H1 (cell line): ENCODE data around the gene CSF3R. TPM values are rescaled to one million over a fixed set of nuclear protein-coding genes. Genes with fewer than 3 reads are reported as not detected.
A peak's percentile ranks its signal among the peaks of the same experiment; 100 is the strongest.

ENCODE experiments used
- CTCF ChIA-PET: fragments of 300-600 bp; sonication (Branson Sonifier 250); formaldehyde crosslinking; loops from one replicate; lab custom pipeline; 2021; ENCODE audit not compliant: partially characterized antibody; lab: Charles Lee
- POLR2A ChIA-PET: fragments of 300-600 bp; sonication (Branson Sonifier 250); formaldehyde crosslinking; loops from one replicate; lab custom pipeline; 2021; ENCODE audit warnings: inconsistent platforms; ENCODE audit not compliant: partially characterized antibody; lab: Charles Lee
- DNase-seq, 2 experiments: peaks; one replicate each; pipeline versions ENCODE4 v3.0.0 to v3.0.0-alpha.2; 2010 to 2022; ENCODE audit warnings: low spot score in 2 of 2, low read depth in 1 of 2, mixed read lengths in 1 of 2
- FAIRE-seq: peaks from 2 replicates; lab custom pipeline; 2011; peaks lifted over from hg19 to GRCh38; lab: Jason Lieb, UNC
- H2AFZ ChIP-seq: 2 replicates; pipeline ENCODE4 v1.8.1; 2012; ENCODE audit warnings: low read length, inconsistent platforms
- H2AK5ac ChIP-seq: 2 replicates; pipeline ENCODE4 v1.6.1; 2013; ENCODE audit warnings: low read depth, low read length
- H2BK120ac ChIP-seq: replicated peaks from 2 replicates; pipeline ENCODE3; 2013; ENCODE audit warnings: low read depth, low read length, inconsistent platforms
- H2BK12ac ChIP-seq: 2 replicates; pipeline ENCODE4 v1.6.1; 2013; ENCODE audit warnings: low read depth, low read length
- H2BK15ac ChIP-seq: 2 replicates; pipeline ENCODE4 v1.6.1; 2013; ENCODE audit warnings: low read length
- H2BK20ac ChIP-seq: 2 replicates; pipeline ENCODE4 v1.6.1; 2013; ENCODE audit warnings: low read length
- H2BK5ac ChIP-seq: 2 replicates; pipeline ENCODE4 v1.6.1; 2013; ENCODE audit warnings: low read depth, low read length
- H3K14ac ChIP-seq: 2 replicates; pipeline ENCODE4 v1.6.1; 2013; ENCODE audit warnings: inconsistent platforms; ENCODE audit not compliant: insufficient read length
- H3K18ac ChIP-seq: 2 replicates; pipeline ENCODE4 v1.6.1; 2013; ENCODE audit warnings: low read length; ENCODE audit errors: extremely low read depth
- H3K23ac ChIP-seq: 2 replicates; pipeline ENCODE4 v1.6.1; 2013; ENCODE audit warnings: inconsistent platforms; ENCODE audit not compliant: insufficient read length
- H3K23me2 ChIP-seq: 2 replicates; pipeline ENCODE4 v1.6.1; 2013; ENCODE audit warnings: low read depth, low read length
- H3K27ac ChIP-seq: 2 replicates; pipeline ENCODE4 v1.6.1; 2011; ENCODE audit warnings: low read depth, low read length, inconsistent platforms
- H3K27me3 ChIP-seq, 4 experiments: replicated peaks in 1 of 4; 1 replicate in 1 of 4; 2 replicates in 3 of 4; pipeline versions ENCODE4 v1.6.1 to v1.8.1; 2011 to 2013; ENCODE audit warnings: low read length in 3 of 4, mild to moderate bottlenecking in 3 of 4, inconsistent platforms in 2 of 4, mixed read lengths in 2 of 4, moderate library complexity in 1 of 4; ENCODE audit not compliant: control insufficient read depth in 3 of 4, insufficient read depth in 3 of 4; ENCODE audit errors: extremely low read depth in 1 of 4
- H3K36me3 ChIP-seq, 4 experiments: 2 replicates each; pipeline versions ENCODE4 v1.6.1 to v1.8.1; 2011 to 2013; ENCODE audit warnings: mild to moderate bottlenecking in 4 of 4, low read length in 3 of 4, moderate library complexity in 2 of 4, control low read depth in 1 of 4, inconsistent platforms in 1 of 4; ENCODE audit not compliant: insufficient read depth in 4 of 4, control insufficient read depth in 2 of 4
- H3K4ac ChIP-seq: replicated peaks from 2 replicates; pipeline ENCODE3; 2013; ENCODE audit warnings: low read length, low read depth, mixed read lengths, inconsistent platforms; ENCODE audit not compliant: insufficient read length
- H3K4me1 ChIP-seq, 4 experiments: replicated peaks in 1 of 4; 1 replicate in 1 of 4; 2 replicates in 3 of 4; pipeline versions ENCODE4 v1.6.1 to v1.8.1; 2011 to 2013; ENCODE audit warnings: low read length in 3 of 4, inconsistent platforms in 2 of 4, mixed read lengths in 1 of 4; ENCODE audit not compliant: insufficient read depth in 4 of 4, control insufficient read depth in 3 of 4
- H3K4me2 ChIP-seq, 2 experiments: 2 replicates each; pipeline versions ENCODE4 v1.6.1 to v1.8.1; 2011 to 2013; ENCODE audit warnings: low read depth in 2 of 2, low read length in 2 of 2, control low read depth in 1 of 2, inconsistent platforms in 1 of 2, mild to moderate bottlenecking in 1 of 2; ENCODE audit not compliant: insufficient read depth in 1 of 2
- H3K4me3 ChIP-seq, 4 experiments: fragments of 200-600, 300-600 bp in 1 of 4; sonication (generic), shearing (Covaris generic), sonication (Bioruptor Twin) in 1 of 4; 2 replicates each; pipeline versions ENCODE4 v1.5.1 to v1.8.1; 2011 to 2016; ENCODE audit warnings: low read length in 4 of 4, low read depth in 3 of 4, control low read depth in 2 of 4, inconsistent platforms in 2 of 4, mild to moderate bottlenecking in 2 of 4, mixed read lengths in 1 of 4, moderate library complexity in 1 of 4; ENCODE audit not compliant: insufficient read depth in 2 of 4; ENCODE audit errors: extremely low read depth in 1 of 4
- H3K56ac ChIP-seq: replicated peaks from 2 replicates; pipeline ENCODE3; 2013; ENCODE audit warnings: low read depth, mild to moderate bottlenecking, mixed read lengths, low read length, inconsistent platforms; ENCODE audit not compliant: insufficient read length
- H3K79me1 ChIP-seq: 2 replicates; pipeline ENCODE4 v1.6.1; 2013; ENCODE audit warnings: low read depth, low read length, control low read depth
- H3K79me2 ChIP-seq, 2 experiments: 2 replicates each; pipeline versions ENCODE4 v1.6.1 to v1.8.1; 2012 to 2013; ENCODE audit warnings: low read length in 2 of 2, mild to moderate bottlenecking in 2 of 2, inconsistent platforms in 1 of 2; ENCODE audit not compliant: insufficient read depth in 2 of 2, control insufficient read depth in 1 of 2
- H3K9ac ChIP-seq, 4 experiments: replicated peaks in 1 of 4; 1 replicate in 1 of 4; 2 replicates in 3 of 4; pipeline versions ENCODE4 v1.6.1 to v1.8.1; 2011 to 2013; ENCODE audit warnings: low read depth in 3 of 4, low read length in 3 of 4, control low read depth in 2 of 4, mild to moderate bottlenecking in 2 of 4, moderate library complexity in 2 of 4, inconsistent platforms in 1 of 4; ENCODE audit errors: extremely low read depth in 1 of 4
- H3K9me3 ChIP-seq, 2 experiments: 2 replicates each; pipeline versions ENCODE4 v1.6.1 to v1.8.1; 2012 to 2013; ENCODE audit warnings: mild to moderate bottlenecking in 2 of 2, moderate library complexity in 2 of 2, control low read depth in 1 of 2, inconsistent platforms in 1 of 2, low read depth in 1 of 2, low read length in 1 of 2, mixed read lengths in 1 of 2; ENCODE audit not compliant: insufficient read depth in 2 of 2
- H4K20me1 ChIP-seq, 2 experiments: replicated peaks in 1 of 2; 2 replicates each; pipeline versions ENCODE3 to v1.8.1; 2011 to 2013; ENCODE audit warnings: inconsistent platforms in 2 of 2, low read length in 2 of 2, mild to moderate bottlenecking in 1 of 2; ENCODE audit not compliant: insufficient read depth in 2 of 2, control insufficient read depth in 1 of 2
- H4K5ac ChIP-seq: 2 replicates; pipeline ENCODE4 v1.6.1; 2013; ENCODE audit warnings: low read length, low read depth, mixed read lengths, inconsistent platforms; ENCODE audit not compliant: insufficient read length
- H4K8ac ChIP-seq: 2 replicates; pipeline ENCODE4 v1.8.0; 2013; ENCODE audit warnings: mild to moderate bottlenecking, moderate library complexity, low read length, inconsistent platforms; ENCODE audit not compliant: insufficient read depth; ENCODE audit errors: extremely low read depth
- H4K91ac ChIP-seq: replicated peaks from 2 replicates; pipeline ENCODE3; 2013; ENCODE audit warnings: low read length, mixed read lengths, inconsistent platforms; ENCODE audit not compliant: insufficient read length
- CEBPB ChIP-seq: IDR thresholded peaks from 2 replicates; pipeline ENCODE4 v1.6.1; 2012; ENCODE audit warnings: low read depth, low read length
- EP300 ChIP-seq, 2 experiments: IDR thresholded peaks; 1 replicate in 1 of 2; 2 replicates in 1 of 2; pipeline ENCODE4 v1.6.1; 2011 to 2012; ENCODE audit warnings: low read depth in 2 of 2, low read length in 2 of 2, mild to moderate bottlenecking in 2 of 2, borderline replicate concordance in 1 of 2, inconsistent platforms in 1 of 2, moderate library complexity in 1 of 2
- GTF2F1 ChIP-seq: IDR thresholded peaks from 2 replicates; pipeline ENCODE4 v1.6.1; 2012; ENCODE audit warnings: low read depth, low read length, improper control_type of control experiment, borderline replicate concordance
- HDAC6 ChIP-seq: IDR thresholded peaks from one replicate; pipeline ENCODE4 v1.7.1; 2012; ENCODE audit warnings: low read depth, mild to moderate bottlenecking, inconsistent platforms, low read length, moderate library complexity
- JUN ChIP-seq: IDR thresholded peaks from 2 replicates; pipeline ENCODE4 v1.6.1; 2011; ENCODE audit warnings: low read depth, mild to moderate bottlenecking, improper control_type of control experiment, low read length
- NANOG ChIP-seq: IDR thresholded peaks from 2 replicates; pipeline ENCODE4 v1.6.1; 2011; ENCODE audit warnings: low read length, low read depth, mild to moderate bottlenecking, inconsistent platforms; ENCODE audit not compliant: insufficient read depth, poor library complexity, severe bottlenecking
- PHF8 ChIP-seq: fragments of 200-600 bp; sonication (generic); conservative IDR thresholded peaks from 2 replicates; pipeline ENCODE4 v1.7.1; 2012; ENCODE audit warnings: low read depth, mild to moderate bottlenecking, inconsistent platforms, low read length, moderate library complexity
- RNF2 ChIP-seq: fragments of 200-900, 300-1000 bp; sonication (generic); IDR thresholded peaks from 2 replicates; pipeline ENCODE4 v1.7.1; 2016; ENCODE audit warnings: borderline replicate concordance, low read depth, mild to moderate bottlenecking, antibody characterized with exemption, low read length; ENCODE audit not compliant: poor library complexity, severe bottlenecking; ENCODE audit errors: missing control alignments
- SUZ12 ChIP-seq: fragments of 200-600 bp; sonication (generic); IDR thresholded peaks from 2 replicates; pipeline ENCODE4 v1.6.1; 2012; ENCODE audit warnings: mild to moderate bottlenecking, inconsistent platforms, low read length, moderate library complexity, mixed read lengths
- YY1 ChIP-seq: IDR thresholded peaks from 2 replicates; pipeline ENCODE4 v1.6.1; 2011; ENCODE audit warnings: low read depth, mild to moderate bottlenecking, low read length
- WGBS, 2 experiments: shearing (Covaris generic) in 1 of 2; methylation state at CpG; one replicate each; pipeline versions ENCODE4 v1.1.6 to v1.1.7; 2013 to 2015; ENCODE audit warnings: low lambda C conversion rate in 2 of 2, mixed read lengths in 2 of 2, inconsistent platforms in 1 of 2, low coverage in 1 of 2, missing lambda C conversion rate in 1 of 2; ENCODE audit not compliant: insufficient replicate concordance in 2 of 2, insufficient coverage in 1 of 2, insufficient read length in 1 of 2; ENCODE audit errors: extremely low coverage in 1 of 2, missing lambda C conversion rate in 1 of 2; 5-methylcytosine and 5-hydroxymethylcytosine counted together
- polyA plus RNA-seq, 7 experiments: library from polyadenylated mRNA; depleted of rRNA in 3 of 7; stranded (reverse) in 5 of 7; unstranded in 2 of 7; fragments of >200 nt in 5 of 7; fragments of 200-250 nt in 2 of 7; gene quantifications; 1 replicate in 5 of 7; 2 replicates in 1 of 7; 4 replicates in 1 of 7; pipeline versions ENCODE4 v1.2.1 to v1.2.3, GENCODE V29; 2011 to 2013; ENCODE audit warnings: missing spikeins in 2 of 7, mixed read lengths in 2 of 7
- total RNA-seq: library from RNA; stranded (reverse); fragmentation: NEBNext Ultra II Directional; extraction: Animal tissue kit (Norgen Biotek cat#: 25700); gene quantifications from 2 replicates; pipeline ENCODE4 v1.2.1, GENCODE V29; 2021
- TF ChIP-seq, protein P1 (sequence below): IDR thresholded peaks from 2 replicates; pipeline ENCODE4 v1.6.1; 2012; ENCODE audit warnings: inconsistent platforms
- TF ChIP-seq, protein P2 (sequence below): IDR thresholded peaks from 2 replicates; pipeline ENCODE4 v1.6.1; 2011; ENCODE audit warnings: low read length, improper control_type of control experiment

The CSF3R gene
- total and polyA plus RNA-seq, 2 of the 8 experiments (the other 6 are each of a cell fraction or from before 2014, with no cell fraction given) = not detected

DNA sequence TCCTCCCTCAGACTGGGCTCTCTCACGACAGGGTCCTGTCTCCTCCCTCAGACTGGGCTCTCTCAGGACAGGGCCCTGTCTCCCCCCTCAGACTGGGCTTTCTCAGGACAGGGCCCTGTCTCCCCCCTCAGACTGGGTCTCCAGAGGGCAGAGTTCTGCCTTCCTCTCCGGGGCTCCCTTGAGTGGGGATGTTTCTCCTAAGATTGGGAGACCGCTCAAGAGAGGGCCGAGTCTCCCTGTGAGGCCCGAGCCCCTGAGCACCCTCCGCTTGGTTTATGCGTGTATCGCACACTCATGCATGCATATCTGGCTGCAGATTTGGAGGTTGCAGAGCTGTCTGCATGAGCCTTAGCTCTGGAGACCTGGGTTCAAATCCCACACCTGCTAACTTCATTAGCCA lies 39.3 kb upstream of the CSF3R start:
- Histone ChIP-seq H3K27ac (no peak overlapping the region), H3K36me3 (no peaks in the 10 kb centered on the region), H4K5ac (no peak overlapping the region), H2BK12ac (no peak overlapping the region), H3K4me1 (peaks cover 0 to 5% (median 1%) of the 10 kb centered on the region in 4 experiments; a peak in 2 of 7 replicates), H3K9me3 (no peaks in the 10 kb centered on the region), H2AK5ac (no peak overlapping the region), H2BK120ac (no peak overlapping the region), H4K91ac (no peak overlapping the region), H3K23me2 (no peaks in the 10 kb centered on the region), H3K14ac (no peak overlapping the region), H3K27me3 (no peaks in the 10 kb centered on the region), H2BK5ac (no peak overlapping the region), H4K8ac (no peak overlapping the region), H3K4me2 (no peak overlapping the region), H3K9ac (no peak overlapping the region), H3K18ac (no peak overlapping the region), H3K23ac (no peak overlapping the region), H4K20me1 (no peaks in the 10 kb centered on the region), H3K79me2 (no peaks in the 10 kb centered on the region), H2BK15ac (no peak overlapping the region), H3K56ac (no peak overlapping the region), H3K79me1 (no peaks in the 10 kb centered on the region), H2AFZ (no peak overlapping the region), H2BK20ac (no peak overlapping the region), H3K4ac (no peak overlapping the region), H3K4me3 (no peak overlapping the region)
- WGBS, 2 experiments = 92% methylated on average over 8 of the region's 8 CpGs; no CpG with 5 or more reads in 1 of the 2 experiments
- DNase-seq (peak in 1 of 2 experiments; percentile 31), FAIRE-seq (no peak)
- CTCF ChIA-PET = interaction anchor here (1.3 kb wide), 1 partner anchor 20 kb away, joined by 4 read pairs; no protein-coding TSS in a partner anchor
- POLR2A ChIA-PET = interaction anchor here (0.6 kb wide), 1 partner anchor 572 kb away, joined by 3 read pairs; no protein-coding TSS in a partner anchor
- TF ChIP-seq SUZ12 (no peak), PHF8 (no peak), CEBPB (no peak), GTF2F1 (no peak), JUN (no peak), EP300 (IDR thresholded peaks at IDR 0.05; ENCODE audit: borderline replicate concordance in 1 of 2, low read depth in 2 of 2, low read length in 2 of 2) (no peak), HDAC6 (no peak), YY1 (no peak), NANOG (no peak), RNF2 (no peak)
- TF ChIP-seq, protein P1, sequence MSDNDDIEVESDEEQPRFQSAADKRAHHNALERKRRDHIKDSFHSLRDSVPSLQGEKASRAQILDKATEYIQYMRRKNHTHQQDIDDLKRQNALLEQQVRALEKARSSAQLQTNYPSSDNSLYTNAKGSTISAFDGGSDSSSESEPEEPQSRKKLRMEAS = no peak
- TF ChIP-seq, protein P2, sequence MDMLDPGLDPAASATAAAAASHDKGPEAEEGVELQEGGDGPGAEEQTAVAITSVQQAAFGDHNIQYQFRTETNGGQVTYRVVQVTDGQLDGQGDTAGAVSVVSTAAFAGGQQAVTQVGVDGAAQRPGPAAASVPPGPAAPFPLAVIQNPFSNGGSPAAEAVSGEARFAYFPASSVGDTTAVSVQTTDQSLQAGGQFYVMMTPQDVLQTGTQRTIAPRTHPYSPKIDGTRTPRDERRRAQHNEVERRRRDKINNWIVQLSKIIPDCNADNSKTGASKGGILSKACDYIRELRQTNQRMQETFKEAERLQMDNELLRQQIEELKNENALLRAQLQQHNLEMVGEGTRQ = no peak
